SU-DHL-6 (cell line): ENCODE data around the gene CREB3L4.

Source experiments
- EZH2phosphoT487 ChIP-seq: fragments of 200-600 bp; sonication (generic), shearing (Covaris generic); conservative IDR thresholded peaks from 2 replicates; pipeline ENCODE4 v1.6.1; 2018; ENCODE audit warnings: mild to moderate bottlenecking, antibody characterized with exemption, low read length, moderate library complexity, mixed read lengths
- TF ChIP-seq, protein P1 (sequence below): fragments of 200-600 bp; sonication (generic); IDR thresholded peaks from one replicate; pipeline ENCODE4 v1.5.1; 2017; ENCODE audit warnings: antibody characterized with exemption, mild to moderate bottlenecking, low read length, moderate library complexity; ENCODE audit not compliant: insufficient read depth, poor library complexity, severe bottlenecking

DNA sequence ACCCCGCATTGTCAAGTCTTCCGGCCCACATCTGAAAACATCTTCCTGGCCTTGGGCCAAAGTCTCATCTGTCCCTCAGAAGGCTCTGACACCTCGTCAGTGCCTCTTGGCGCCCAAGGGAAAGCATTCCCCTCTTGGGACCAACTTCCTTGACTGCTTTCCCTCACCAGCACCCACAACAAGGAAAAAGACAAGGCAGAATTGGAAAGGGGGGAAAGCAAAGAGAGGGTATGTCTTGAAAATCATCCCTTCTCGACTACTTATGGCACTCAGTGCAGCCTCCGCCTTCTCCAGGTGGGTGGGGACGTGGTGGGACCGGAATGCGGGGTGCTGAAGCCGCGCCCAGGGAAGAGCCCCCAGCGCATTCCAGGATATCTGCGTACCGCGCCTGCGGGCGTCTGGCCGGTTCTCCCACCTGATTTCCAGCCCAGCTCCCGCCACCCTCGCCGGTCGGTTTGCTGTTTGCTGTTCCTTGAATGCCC is 3.8 kb upstream of the CREB3L4 start:
- TF ChIP-seq, protein P1, sequence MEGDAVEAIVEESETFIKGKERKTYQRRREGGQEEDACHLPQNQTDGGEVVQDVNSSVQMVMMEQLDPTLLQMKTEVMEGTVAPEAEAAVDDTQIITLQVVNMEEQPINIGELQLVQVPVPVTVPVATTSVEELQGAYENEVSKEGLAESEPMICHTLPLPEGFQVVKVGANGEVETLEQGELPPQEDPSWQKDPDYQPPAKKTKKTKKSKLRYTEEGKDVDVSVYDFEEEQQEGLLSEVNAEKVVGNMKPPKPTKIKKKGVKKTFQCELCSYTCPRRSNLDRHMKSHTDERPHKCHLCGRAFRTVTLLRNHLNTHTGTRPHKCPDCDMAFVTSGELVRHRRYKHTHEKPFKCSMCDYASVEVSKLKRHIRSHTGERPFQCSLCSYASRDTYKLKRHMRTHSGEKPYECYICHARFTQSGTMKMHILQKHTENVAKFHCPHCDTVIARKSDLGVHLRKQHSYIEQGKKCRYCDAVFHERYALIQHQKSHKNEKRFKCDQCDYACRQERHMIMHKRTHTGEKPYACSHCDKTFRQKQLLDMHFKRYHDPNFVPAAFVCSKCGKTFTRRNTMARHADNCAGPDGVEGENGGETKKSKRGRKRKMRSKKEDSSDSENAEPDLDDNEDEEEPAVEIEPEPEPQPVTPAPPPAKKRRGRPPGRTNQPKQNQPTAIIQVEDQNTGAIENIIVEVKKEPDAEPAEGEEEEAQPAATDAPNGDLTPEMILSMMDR = no peak
- TF ChIP-seq EZH2phosphoT487 = no peak
